ENCODE measurements around the gene AMD1. TPM values are rescaled to one million over a fixed set of nuclear protein-coding genes. Genes with fewer than 3 reads are reported as not detected.

The AMD1 gene
- total RNA-seq, 1 experiment from 2014 or later = 144 TPM

- peak; percentile 42 for DNase-seq (ENCODE audit: low spot score)
Observed at GRCh38 chr6:110938171-110938570, 63.6 kb downstream of the AMD1 start.

- DNase-seq (ENCODE audit: low spot score) = no peak
Observed at GRCh38 chr6:110939429-110940200, 65.0 kb downstream of the AMD1 start.

- peak; percentile 93 for DNase-seq (ENCODE audit: low spot score)
Observed at GRCh38 chr6:110944681-110945151, 70.1 kb downstream of the AMD1 start.

Other genes starting within 250 kb of the AMD1 start
- 10.2 and 10.5 TPM in 2 replicates for gene CDK19, start 59.3 kb upstream of the AMD1 start, total RNA-seq (2014; rRNA removed; shearing (Covaris generic))
- gene GTF3C6, start 83.9 kb downstream of the AMD1 start, total RNA-seq (2014; rRNA removed; shearing (Covaris generic)) = 128 and 230 TPM in 2 replicates
- 70.6 and 89.1 TPM in 2 replicates for gene RPF2, start 107.3 kb downstream of the AMD1 start, total RNA-seq (2014; rRNA removed; shearing (Covaris generic))
- gene SLC16A10, start 212.7 kb downstream of the AMD1 start, total RNA-seq (2014; rRNA removed; shearing (Covaris generic)) = 0.41 and 2.6 TPM in 2 replicates